H9 (cell line): ENCODE measurements around the gene PLXNA4. TPM values are rescaled to one million over a fixed set of nuclear protein-coding genes. Genes with fewer than 3 reads are reported as not detected.

ENCODE experiments used
- DNase-seq: peaks from one replicate; pipeline ENCODE4 v3.0.0-alpha.2; 2017
- H2AFZ ChIP-seq: one replicate; pipeline ENCODE4 v1.6.1; 2013; ENCODE audit warnings: mild to moderate bottlenecking, low read length, control low read depth, moderate library complexity
- H2AK5ac ChIP-seq: 2 replicates; pipeline ENCODE4 v1.6.1; 2013; ENCODE audit warnings: low read length, control low read depth, mixed read lengths; ENCODE audit not compliant: insufficient read length
- H2BK120ac ChIP-seq: one replicate; pipeline ENCODE4 v1.6.1; 2013; ENCODE audit warnings: low read depth, mild to moderate bottlenecking, low read length, control low read depth, inconsistent platforms; ENCODE audit not compliant: poor library complexity, severe bottlenecking
- H2BK12ac ChIP-seq: 2 replicates; pipeline ENCODE4 v1.6.1; 2013; ENCODE audit warnings: low read length, control low read depth, mixed read lengths, low read depth; ENCODE audit not compliant: insufficient read length
- H2BK15ac ChIP-seq: 2 replicates; pipeline ENCODE4 v1.6.1; 2013; ENCODE audit warnings: low read depth, low read length, control low read depth
- H2BK20ac ChIP-seq: one replicate; pipeline ENCODE4 v1.6.1; 2013; ENCODE audit warnings: low read depth, mild to moderate bottlenecking, low read length, control low read depth, inconsistent platforms; ENCODE audit not compliant: poor library complexity, severe bottlenecking
- H2BK5ac ChIP-seq: 2 replicates; pipeline ENCODE4 v1.6.1; 2013; ENCODE audit warnings: low read length, control low read depth, mixed read lengths; ENCODE audit not compliant: insufficient read length
- H3K14ac ChIP-seq: 2 replicates; pipeline ENCODE4 v1.6.1; 2013; ENCODE audit warnings: low read length, control low read depth; ENCODE audit not compliant: insufficient read depth
- H3K18ac ChIP-seq: 2 replicates; pipeline ENCODE4 v1.6.1; 2013; ENCODE audit warnings: low read depth, mild to moderate bottlenecking, mixed read lengths, low read length, control low read depth; ENCODE audit not compliant: insufficient read length
- H3K23ac ChIP-seq: 2 replicates; pipeline ENCODE4 v1.6.1; 2013; ENCODE audit warnings: low read length, control low read depth, mixed read lengths, low read depth; ENCODE audit not compliant: insufficient read length
- H3K23me2 ChIP-seq: 2 replicates; pipeline ENCODE4 v1.6.1; 2013; ENCODE audit warnings: low read depth, mild to moderate bottlenecking, mixed read lengths, low read length, control low read depth; ENCODE audit not compliant: insufficient read length, poor library complexity, severe bottlenecking
- H3K27ac ChIP-seq: 2 replicates; pipeline ENCODE4 v1.5.1; 2013; ENCODE audit warnings: low read length, control low read depth, mixed read lengths, low read depth; ENCODE audit not compliant: insufficient read length
- H3K27me3 ChIP-seq: 2 replicates; pipeline ENCODE4 v1.6.1; 2013; ENCODE audit warnings: low read length, control low read depth, inconsistent platforms; ENCODE audit not compliant: insufficient read depth
- H3K4ac ChIP-seq: 2 replicates; pipeline ENCODE4 v1.6.1; 2013; ENCODE audit warnings: low read depth, mild to moderate bottlenecking, control low read depth, inconsistent platforms, low read length, moderate library complexity
- H3K4me1 ChIP-seq: 2 replicates; pipeline ENCODE4 v1.6.1; 2013; ENCODE audit warnings: low read length, control low read depth, inconsistent platforms; ENCODE audit not compliant: insufficient read depth
- H3K4me2 ChIP-seq: 2 replicates; pipeline ENCODE4 v1.6.1; 2013; ENCODE audit warnings: low read length, control low read depth, mixed read lengths; ENCODE audit not compliant: insufficient read length, insufficient read depth
- H3K56ac ChIP-seq: 2 replicates; pipeline ENCODE4 v1.6.1; 2013; ENCODE audit warnings: low read depth, mild to moderate bottlenecking, mixed read lengths, low read length, control low read depth; ENCODE audit not compliant: insufficient read length
- H3K79me1 ChIP-seq: 2 replicates; pipeline ENCODE4 v1.6.1; 2013; ENCODE audit warnings: low read depth, mild to moderate bottlenecking, moderate library complexity, low read length, control low read depth, inconsistent platforms; ENCODE audit not compliant: insufficient read depth, poor library complexity, severe bottlenecking
- H3K79me2 ChIP-seq: 2 replicates; pipeline ENCODE4 v1.6.1; 2013; ENCODE audit warnings: low read length, control low read depth, inconsistent platforms; ENCODE audit not compliant: insufficient read depth
- H3K9ac ChIP-seq: 2 replicates; pipeline ENCODE4 v1.6.1; 2013; ENCODE audit warnings: low read length, control low read depth, mixed read lengths; ENCODE audit not compliant: insufficient read length; ENCODE audit errors: extremely low read depth
- H3K9me3 ChIP-seq: one replicate; pipeline ENCODE4 v1.6.1; 2013; ENCODE audit warnings: low read depth, low read length, inconsistent platforms; ENCODE audit not compliant: control insufficient read depth
- H3T11ph ChIP-seq: one replicate; pipeline ENCODE4 v1.6.1; 2013; ENCODE audit warnings: mild to moderate bottlenecking, low read length, control low read depth, inconsistent platforms
- H4K20me1 ChIP-seq: one replicate; pipeline ENCODE4 v1.6.1; 2013; ENCODE audit not compliant: control insufficient read depth, insufficient read length, insufficient read depth
- H4K5ac ChIP-seq: 2 replicates; pipeline ENCODE4 v1.6.1; 2013; ENCODE audit warnings: low read depth, mild to moderate bottlenecking, mixed read lengths, low read length, control low read depth; ENCODE audit not compliant: insufficient read length
- H4K8ac ChIP-seq: replicated peaks from 2 replicates; pipeline ENCODE4 v1.6.1; 2013; ENCODE audit warnings: low read length, control low read depth, mixed read lengths, low read depth; ENCODE audit not compliant: insufficient read length
- H4K91ac ChIP-seq: 2 replicates; pipeline ENCODE4 v1.6.1; 2013; ENCODE audit warnings: low read depth, mild to moderate bottlenecking, moderate library complexity, mixed read lengths, low read length, control low read depth; ENCODE audit not compliant: insufficient read length
- H3K27ac Mint-ChIP-seq, 3 experiments: 2 replicates in 2 of 3; 3 replicates in 1 of 3; pipeline ENCODE4 v1.8.0; 2020 to 2021; ENCODE audit warnings: mixed read lengths in 3 of 3, mild to moderate bottlenecking in 1 of 3, moderate library complexity in 1 of 3
- H3K27me3 Mint-ChIP-seq: 2 replicates; pipeline ENCODE4 v1.8.0; 2021; ENCODE audit warnings: low read depth, mild to moderate bottlenecking, moderate library complexity, mixed read lengths
- H3K36me3 Mint-ChIP-seq, 3 experiments: 2 replicates in 2 of 3; 3 replicates in 1 of 3; pipeline ENCODE4 v1.8.0; 2020 to 2021; ENCODE audit warnings: low read depth in 3 of 3, mixed read lengths in 3 of 3; ENCODE audit not compliant: insufficient read depth in 1 of 3
- H3K4me1 Mint-ChIP-seq, 2 experiments: 2 replicates each; pipeline ENCODE4 v1.8.0; 2020; ENCODE audit warnings: mixed read lengths in 2 of 2
- H3K4me3 Mint-ChIP-seq, 2 experiments: 2 replicates in 1 of 2; 3 replicates in 1 of 2; pipeline ENCODE4 v1.8.0; 2020 to 2021; ENCODE audit warnings: mild to moderate bottlenecking in 2 of 2, mixed read lengths in 2 of 2, moderate library complexity in 1 of 2
- H3K9me3 Mint-ChIP-seq, 2 experiments: 2 replicates in 1 of 2; 3 replicates in 1 of 2; pipeline ENCODE4 v1.8.0; 2020; ENCODE audit warnings: mild to moderate bottlenecking in 2 of 2, mixed read lengths in 2 of 2, moderate library complexity in 1 of 2
- CTCF ChIP-seq: fragments of 200-600 bp; sonication (generic); conservative IDR thresholded peaks from 3 replicates; pipeline ENCODE4 v1.8.0; 2021; ENCODE audit warnings: antibody characterized with exemption, mild to moderate bottlenecking
- WGBS: extraction: QIAGEN DNeasy Blood & Tissue Kit; methylation state at CpG from one replicate; pipeline ENCODE4 v1.1.7; 2013; ENCODE audit warnings: missing lambda C conversion rate, low lambda C conversion rate, mixed read lengths; ENCODE audit not compliant: insufficient read length; ENCODE audit errors: extremely low coverage; 5-methylcytosine and 5-hydroxymethylcytosine counted together
- total RNA-seq: library from RNA; stranded (reverse); gene quantifications from 2 replicates; pipeline ENCODE4 v1.2.1, GENCODE V29; 2021

PLXNA4 gene
- total RNA-seq, 1 experiment from 2014 or later: 0.35 TPM

- no peak overlapping the region for H2BK120ac ChIP-seq
- Mint-ChIP-seq H3K4me3 (no peak overlapping the region), H3K9me3 (no peaks in the 10 kb centered on the region), H3K27me3 (peaks cover 15% of the 10 kb centered on the region), H3K36me3 (no peaks in the 10 kb centered on the region), H3K4me1 (peaks cover 0 to 5% of the 10 kb centered on the region in 2 experiments; a peak in 1 of 4 replicates), H3K27ac (no peak overlapping the region)
- no peaks in the 10 kb centered on the region for H3K4me1 ChIP-seq
- no peaks in the 10 kb centered on the region for H3K79me1 ChIP-seq
- no peaks in the 10 kb centered on the region for H3K9me3 ChIP-seq
- no peak overlapping the region for H3K23ac ChIP-seq
- H3K56ac ChIP-seq: no peak overlapping the region
- H2BK15ac ChIP-seq: no peak overlapping the region
- H3T11ph ChIP-seq: no peak overlapping the region
- no peaks in the 10 kb centered on the region for H3K23me2 ChIP-seq
- no peak overlapping the region for H3K18ac ChIP-seq
- H3K27ac ChIP-seq: no peak overlapping the region
- H3K27me3 ChIP-seq: no peaks in the 10 kb centered on the region
- H2BK12ac ChIP-seq: no peak overlapping the region
- WGBS: no CpG with 5 or more reads among the region's 12 CpGs
- H2BK20ac ChIP-seq: no peak overlapping the region
- H3K4me2 ChIP-seq: no peak overlapping the region
- no peak overlapping the region for H2BK5ac ChIP-seq
- TF ChIP-seq CTCF: no peak
- DNase-seq: peak; percentile 4
- no peak overlapping the region for H2AFZ ChIP-seq
- H2AK5ac ChIP-seq: no peak overlapping the region
- H4K5ac ChIP-seq: no peak overlapping the region
- no peak overlapping the region for H4K91ac ChIP-seq
- H3K4ac ChIP-seq: no peak overlapping the region
- H4K20me1 ChIP-seq: peaks cover 3% of the 10 kb centered on the region
- no peak overlapping the region for H4K8ac ChIP-seq
- H3K9ac ChIP-seq: no peak overlapping the region
- H3K14ac ChIP-seq: no peak overlapping the region
- H3K79me2 ChIP-seq: no peaks in the 10 kb centered on the region
These were observed 16.1 kb upstream of the PLXNA4 start for GRCh38 chr7:132592231-132592920.
